HG02938 (cell line): ENCODE data around the gene OSBPL2.

Experiments used
- ATAC-seq: cut with Tn5 transposase; IDR thresholded peaks from one replicate; pipeline ENCODE4 v1.9.1; 2021; ENCODE audit warnings: mild to moderate bottlenecking, moderate library complexity; ENCODE audit not compliant: unreplicated experiment

Gene OSBPL2

DNA sequence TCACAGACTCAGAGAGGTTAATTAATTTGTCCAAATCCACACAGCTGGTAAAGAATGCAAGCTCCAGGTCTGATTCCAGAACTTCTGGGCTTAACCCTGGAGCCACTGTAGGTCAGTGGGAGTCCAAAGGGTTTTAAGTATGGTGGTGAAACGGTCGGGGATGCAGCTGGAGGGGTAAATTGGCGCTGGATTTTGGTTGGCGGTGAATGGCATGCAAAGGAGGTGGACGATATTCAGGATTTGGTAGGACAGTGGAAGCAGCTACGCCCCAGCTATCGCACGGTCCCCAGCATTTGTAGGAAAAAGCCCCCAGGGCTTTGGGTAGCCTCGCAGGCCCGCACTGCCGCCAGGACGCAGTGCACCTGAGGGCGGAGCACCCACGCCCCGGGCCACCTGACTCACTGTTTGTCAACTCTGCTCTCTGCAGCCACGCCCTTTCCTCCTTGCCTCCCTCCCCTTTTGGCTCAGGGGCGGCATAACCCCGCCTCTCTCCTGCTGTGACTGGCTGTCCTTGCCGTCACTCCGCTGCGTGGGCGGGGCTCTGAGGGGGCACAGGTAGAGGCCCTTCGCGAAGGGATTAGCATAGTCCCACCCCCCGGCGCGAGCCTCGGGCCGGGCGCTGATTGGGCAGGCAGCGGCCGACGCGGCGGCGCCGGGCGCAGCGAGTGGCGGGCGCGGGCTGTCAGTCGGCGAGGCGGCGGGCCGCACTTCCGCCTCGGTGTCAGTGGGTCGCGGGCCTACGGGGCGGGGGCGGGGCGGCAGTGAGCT lies at the start of gene OSBPL2:
OSBPL2 (plus strand) TSS at position 721 of the 768 bp plus-strand sequence. CDS start 17,664 bp downstream, outside the sequence.
- ATAC-seq, result peak; percentile 98

DNA sequence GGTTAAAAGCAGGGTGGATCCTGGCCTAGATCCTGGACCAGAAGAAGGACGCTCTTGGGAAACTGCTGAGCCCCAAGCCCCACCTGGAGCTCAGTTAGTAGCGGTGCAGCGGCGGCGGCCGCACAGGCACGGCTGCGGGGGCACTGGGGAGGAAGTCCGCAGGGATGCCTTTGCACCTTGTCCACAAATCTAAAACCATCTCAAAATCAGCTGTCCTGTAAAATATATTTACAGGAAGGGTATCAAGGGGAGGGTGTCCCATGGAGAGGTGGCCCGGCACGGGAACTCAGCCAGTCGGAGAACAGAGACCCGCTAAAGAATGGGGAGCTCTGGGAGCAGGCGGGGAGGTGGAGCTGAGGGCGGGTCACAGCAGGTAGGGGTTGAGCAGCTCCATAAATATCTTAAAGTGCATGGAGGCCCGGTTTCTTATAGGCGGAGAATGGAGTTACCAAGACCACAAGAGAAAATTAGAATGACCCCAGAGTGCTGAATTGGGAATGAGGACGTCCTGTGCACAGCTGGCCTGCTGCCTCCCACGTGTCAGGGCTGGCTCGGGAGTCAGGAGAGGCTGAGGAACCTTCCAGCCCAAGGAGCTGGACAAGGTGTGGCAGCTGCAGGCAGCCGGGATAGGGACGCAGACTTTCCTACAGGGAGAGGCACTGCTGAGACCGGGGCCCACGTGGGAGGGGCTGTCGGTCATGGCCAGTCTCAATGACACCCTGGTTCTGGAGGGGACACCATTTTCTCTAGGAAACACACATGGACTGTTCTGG lies 47.5 kb upstream of the OSBPL2 start:
- ATAC-seq, result no peak

DNA sequence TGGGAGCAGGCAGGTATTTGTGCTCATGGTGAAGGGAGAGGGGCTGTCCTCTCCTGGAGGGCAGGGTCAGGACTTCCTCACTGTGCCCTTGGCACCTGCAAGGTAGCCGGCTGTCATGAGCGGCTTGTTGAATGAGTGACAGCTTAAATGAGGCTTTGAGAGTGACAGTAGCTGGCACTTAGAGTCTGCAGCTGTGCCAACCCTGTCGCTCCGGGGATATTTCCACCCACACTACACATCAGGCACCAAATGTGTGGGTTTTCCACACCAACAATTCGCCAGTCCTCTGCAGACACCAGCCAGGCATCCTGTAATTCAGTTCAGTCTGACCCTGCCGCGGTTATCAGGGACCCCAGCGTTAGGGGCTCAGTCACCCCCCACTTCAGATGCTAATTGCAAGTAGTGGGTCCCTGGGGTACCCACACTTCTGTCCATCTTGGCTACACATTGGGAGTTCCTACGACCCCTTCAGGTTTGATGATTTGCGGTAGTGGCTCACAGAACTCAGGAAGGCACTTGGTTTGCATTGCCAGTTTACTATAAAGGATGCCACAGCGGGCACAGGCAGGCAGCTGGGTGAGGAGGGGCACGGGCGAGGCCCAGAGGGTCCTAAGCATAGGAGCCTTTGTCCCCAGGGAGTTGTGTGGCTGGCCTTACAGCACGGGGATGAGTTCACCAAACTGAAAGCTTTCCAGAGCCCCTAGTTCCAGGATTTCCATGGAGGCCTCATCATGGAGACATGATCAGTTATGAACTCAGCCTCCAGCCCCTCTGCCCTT lies 46.4 kb upstream of the OSBPL2 start:
- ATAC-seq, result no peak

DNA sequence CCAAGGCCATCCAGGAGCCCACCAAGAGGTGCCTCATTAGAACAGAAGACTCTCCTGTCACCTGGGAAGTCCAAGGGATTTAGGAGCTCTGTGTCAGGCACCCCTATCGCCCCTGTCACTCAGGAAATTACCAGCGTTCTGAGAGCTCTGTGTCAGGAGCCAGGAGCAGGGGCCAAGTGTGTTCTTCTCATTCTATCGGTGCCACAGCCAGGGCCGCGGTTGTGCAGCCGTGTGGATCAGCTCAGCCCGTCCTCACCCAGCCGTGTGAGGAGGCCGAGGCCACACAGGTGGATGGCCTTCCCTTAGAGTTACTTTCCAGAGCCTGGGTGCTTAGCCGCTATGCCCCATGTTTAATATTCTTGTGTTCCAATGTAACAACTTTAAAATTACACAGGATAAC lies 45.7 kb upstream of the OSBPL2 start:
- no peak for ATAC-seq

DNA sequence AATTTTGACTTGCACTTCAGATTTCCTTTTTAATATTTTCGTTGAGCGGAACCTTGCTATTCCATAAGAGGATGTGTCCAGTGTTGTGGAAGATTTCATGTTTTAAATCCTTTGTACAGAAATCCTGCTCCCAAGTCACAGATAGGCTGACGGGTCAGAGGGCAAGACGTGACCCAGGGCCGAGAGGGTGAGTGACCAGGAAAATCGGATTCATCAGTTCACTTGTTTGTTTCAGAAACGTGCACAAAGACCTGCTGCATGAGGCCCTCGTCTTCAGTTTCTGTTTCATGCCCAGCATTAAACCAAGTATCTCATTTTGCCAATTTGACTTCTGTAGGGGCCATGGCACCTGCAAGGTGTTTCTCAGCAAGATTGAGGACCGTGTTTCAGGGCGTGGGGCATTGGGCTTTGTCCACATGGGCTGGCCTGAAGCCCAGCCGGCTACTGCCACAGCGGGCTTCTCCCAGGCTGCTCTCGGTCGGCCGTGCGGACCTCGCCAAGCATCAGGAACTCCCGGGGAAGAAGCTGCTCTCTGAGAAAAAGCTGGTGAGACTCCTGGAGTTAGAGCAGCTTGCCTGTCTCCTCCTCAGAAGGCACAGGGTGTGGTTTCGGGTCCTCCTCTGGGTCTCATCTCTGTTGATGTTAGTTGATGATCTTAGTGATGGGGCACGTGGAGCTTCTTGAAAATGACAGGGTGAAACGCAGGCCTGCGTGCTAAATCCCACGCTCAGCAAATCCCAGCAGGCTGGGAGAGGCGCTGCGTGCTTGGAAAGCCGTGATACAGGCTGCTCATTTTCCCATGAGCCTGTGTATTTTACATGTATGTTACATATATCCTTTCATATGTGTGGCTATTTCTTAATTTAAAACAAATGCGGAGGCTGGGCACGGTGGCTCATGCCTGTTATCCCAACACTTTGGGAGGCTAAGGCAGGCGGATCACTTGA lies 45.0 kb upstream of the OSBPL2 start:
- no peak for ATAC-seq

DNA sequence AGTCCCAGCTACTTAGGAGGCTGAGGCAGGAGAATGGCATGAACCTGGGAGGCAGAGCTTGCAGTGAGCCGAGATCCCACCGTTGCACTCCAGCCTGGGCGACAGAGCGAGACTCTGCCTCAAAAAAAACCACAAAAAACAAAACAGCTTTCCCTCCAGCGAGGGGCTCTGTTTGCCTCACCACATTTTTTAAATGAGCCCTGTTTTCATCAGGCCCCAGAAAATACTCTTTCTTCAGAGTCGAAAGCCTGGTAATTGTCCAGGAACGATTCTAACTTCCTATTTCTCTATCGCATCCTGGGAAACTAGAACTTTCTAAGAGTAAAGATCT lies 43.3 kb upstream of the OSBPL2 start:
- ATAC-seq, result no peak

DNA sequence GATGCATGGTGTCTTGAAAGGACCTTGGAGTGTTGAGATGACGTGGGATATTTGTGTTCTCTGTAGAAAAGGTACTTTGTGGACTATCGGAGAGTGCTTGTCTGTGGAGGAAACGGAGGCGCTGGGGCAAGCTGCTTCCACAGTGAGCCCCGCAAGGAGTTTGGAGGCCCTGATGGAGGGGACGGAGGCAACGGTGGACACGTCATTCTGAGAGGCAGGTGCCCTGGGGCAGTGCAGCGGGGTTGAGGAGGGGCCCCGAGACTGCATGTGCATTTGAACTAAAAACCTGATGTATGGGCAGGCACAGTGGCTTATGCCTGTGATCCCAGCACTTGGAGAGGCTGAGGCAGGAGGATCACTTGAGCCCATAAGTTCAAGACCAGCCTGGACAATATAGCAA lies 42.6 kb upstream of the OSBPL2 start:
- no peak for ATAC-seq

DNA sequence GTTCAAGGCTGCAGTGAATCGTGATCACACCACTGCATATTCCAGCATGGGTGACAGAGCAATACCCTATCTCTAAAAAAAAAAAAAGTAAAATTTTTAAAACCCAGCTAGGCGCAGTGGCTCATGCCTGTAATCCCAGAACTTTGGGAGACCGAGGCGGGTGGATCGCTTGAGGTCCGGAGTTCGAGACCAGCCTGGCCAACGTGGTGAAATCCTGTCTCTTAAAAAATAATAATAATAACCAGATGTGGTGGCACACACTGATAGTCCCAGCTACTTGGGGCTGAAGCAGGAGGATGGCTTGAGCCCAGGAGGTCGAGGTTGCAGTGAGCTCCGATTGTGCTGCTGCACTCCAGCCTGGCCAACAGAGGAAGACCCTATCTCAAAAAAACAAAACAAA lies 42.0 kb upstream of the OSBPL2 start:
- no peak for ATAC-seq

DNA sequence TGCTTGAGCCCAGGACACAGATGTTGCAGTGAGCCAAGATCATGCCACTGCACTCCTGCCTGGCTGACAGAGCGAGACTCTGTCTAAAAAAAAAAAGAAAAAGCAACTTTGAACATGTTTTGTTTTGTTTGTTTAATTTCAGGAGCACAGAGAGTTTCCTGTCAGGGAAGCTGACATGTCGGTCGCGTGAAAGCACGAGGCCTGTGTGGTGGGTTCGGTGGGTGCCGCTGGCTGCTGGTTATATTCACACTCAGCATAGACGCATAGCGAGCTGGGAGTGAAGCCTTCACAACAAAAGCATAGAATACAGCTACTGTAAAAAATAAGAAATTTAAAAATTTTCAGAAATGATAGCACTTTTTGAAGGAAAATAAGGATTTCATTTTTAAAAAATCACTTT lies 41.0 kb upstream of the OSBPL2 start:
- no peak for ATAC-seq

DNA sequence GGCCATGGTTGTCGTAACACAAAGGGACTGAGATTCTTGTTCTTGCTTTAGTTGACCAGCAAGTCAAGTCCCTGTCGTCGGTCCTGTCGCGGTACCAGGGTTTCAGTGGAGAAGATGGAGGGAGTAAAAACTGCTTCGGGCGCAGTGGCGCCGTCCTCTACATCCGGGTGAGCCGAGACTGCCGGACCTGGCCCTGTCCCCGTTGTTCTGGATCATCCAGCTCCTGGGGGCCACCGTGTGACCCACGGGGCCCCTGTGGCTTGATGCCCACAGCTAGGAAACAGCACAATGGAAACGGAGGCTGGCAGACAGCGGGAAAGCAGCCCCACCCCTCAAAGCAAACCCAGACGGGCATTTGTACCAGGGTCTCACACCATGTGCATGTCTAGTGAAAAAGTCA lies 40.5 kb upstream of the OSBPL2 start:
- ATAC-seq, result no peak

DNA sequence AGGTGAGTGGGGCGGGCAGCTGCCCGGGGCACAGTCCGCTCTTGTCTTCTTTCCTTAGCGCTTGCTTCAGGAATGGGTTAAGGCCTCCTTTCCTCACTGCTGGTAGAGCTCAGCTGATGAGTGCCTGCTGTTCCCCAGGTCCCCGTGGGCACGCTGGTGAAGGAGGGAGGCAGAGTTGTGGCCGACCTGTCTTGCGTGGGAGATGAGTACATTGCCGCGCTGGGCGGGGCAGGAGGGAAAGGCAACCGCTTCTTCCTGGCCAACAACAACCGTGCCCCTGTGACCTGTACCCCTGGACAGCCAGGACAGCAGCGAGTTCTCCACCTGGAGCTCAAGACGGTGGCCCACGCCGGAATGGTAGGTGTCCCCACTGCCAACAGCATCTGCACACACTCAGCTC lies 39.8 kb upstream of the OSBPL2 start:
- no peak for ATAC-seq

DNA sequence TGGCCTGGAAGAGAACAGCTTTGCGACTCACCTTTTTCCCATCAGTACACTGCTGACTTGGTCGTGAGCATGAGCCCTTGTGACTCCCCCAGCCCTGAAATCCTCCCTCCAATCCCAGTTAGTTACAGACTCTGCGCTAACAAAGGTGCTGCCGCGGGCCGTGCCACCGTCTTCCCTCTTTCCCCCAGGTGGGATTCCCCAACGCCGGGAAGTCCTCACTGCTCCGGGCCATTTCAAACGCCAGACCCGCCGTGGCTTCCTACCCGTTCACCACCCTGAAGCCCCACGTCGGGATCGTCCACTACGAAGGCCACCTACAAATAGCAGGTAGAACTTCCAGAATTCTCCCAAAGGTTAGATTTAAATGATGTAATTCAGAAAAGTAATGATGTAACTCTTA lies 39.4 kb upstream of the OSBPL2 start:
- ATAC-seq, result no peak

DNA sequence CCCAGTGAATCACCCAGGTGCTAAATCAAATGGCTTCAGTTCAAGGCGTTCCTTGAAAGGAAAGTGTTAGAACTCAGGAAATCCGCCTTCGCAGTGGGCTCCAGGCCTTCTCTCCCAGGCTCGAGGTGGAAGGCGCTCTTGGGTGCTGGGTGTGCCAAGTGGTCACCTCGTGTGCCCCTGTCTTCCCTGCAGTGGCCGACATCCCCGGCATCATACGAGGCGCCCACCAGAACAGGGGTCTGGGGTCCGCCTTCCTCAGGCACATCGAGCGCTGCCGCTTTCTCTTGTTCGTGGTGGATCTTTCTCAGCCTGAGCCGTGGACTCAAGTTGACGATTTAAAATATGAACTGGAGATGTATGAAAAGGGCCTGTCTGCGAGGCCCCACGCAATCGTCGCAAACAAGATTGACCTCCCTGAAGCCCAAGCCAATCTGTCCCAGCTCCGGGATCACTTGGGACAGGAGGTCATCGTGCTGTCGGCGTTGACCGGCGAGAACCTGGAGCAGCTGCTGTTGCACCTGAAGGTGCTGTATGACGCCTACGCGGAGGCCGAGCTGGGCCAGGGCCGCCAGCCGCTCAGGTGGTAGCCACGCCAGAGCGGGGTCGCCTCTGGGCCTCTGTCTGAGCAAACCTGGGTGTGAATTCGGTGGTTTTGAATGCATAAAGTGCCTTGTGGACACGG lies 37.7 kb upstream of the OSBPL2 start:
- ATAC-seq, result no peak

DNA sequence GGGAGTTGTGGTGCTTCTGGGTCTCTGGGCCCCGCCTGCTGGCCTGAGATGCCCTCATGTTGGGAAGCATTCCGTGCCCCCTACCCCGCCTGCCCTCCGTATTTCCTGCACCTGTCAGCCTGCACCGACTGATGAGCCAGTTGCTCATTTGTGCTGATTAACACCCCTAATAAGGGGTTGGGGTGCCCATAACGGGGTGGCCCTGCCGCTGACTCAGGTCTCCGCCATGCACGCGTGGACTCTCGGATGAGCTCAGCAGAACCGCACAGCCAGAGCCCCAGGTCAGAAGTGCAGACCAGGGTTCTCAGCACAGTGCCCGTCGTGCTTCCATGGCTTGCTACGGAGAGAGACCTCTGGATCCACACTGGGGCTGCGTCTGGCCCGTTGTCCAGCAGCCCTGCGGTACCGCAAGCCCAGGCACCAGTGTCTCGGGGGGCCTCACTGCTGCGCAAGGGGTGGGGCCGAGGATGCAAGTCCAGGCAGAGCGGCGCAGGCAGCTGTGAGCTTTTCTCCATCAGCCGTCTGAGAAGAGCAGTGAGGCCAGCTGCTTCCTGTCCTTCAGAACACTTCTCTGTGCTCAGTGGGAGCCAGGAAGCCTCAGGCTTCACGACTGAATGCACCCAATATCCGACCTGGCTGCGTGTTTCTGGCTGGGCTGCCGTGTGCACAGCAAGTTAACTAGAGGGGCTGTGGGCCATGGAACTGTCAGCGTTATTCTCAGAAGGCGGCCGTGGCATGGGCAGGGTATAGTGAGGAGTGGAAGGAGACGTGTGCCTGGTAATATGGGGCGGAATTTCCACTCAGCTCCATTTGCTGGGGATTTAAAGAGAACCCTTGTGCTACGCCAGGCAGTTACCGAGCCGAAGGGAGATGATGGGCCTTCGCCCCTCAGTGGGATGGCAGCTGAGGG lies 36.9 kb upstream of the OSBPL2 start:
- no peak for ATAC-seq

DNA sequence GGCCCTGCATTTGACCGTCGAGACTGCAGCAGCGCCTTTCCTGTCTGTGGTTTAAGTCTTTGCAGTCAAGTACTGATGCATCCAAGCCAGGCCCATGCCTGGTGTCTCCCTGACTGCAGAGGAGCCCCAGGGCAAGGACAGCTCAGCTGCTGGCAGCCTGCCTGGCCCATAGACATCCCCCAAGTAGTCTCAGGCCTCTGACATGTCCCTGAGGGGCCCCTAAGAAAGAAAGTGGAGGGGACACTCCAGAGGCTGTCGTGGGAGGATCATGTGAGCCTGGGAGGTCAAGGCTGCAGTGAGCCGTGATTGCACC lies 36.3 kb upstream of the OSBPL2 start:
- ATAC-seq, result no peak

DNA sequence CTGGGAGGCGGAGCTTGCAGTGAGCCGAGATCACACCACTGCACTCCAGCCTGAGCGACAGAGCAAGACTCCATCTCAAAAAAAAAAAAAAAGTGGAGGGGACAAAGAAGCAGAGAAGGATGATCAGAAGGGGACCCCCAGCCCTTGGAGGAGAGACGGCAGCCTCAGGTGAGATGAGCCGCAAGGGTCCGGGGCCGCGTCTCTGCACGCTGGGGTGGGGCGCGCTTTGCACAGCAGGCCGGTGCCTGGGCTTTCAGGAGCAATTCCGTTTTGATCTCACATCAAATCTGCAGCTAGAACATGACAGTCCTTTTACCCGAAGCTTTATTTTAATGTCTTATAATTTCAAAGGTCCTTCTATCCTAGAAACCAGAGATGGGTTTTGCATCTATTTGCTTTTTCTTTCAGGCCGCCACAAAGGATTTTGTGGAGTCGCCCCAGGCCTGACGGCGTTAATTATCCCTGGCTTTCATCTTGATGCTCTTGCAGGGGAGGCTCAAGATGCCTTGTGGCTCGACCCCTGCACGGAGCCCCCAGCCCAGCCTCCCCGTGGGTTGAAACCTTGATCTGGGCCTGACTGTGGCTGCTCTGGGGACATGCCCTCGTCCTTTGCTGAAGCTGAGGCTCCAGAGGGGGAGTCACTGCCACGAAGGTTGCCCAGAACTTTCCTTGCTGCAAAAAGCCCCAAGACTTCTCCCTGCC lies 35.5 kb upstream of the OSBPL2 start:
- no peak for ATAC-seq

DNA sequence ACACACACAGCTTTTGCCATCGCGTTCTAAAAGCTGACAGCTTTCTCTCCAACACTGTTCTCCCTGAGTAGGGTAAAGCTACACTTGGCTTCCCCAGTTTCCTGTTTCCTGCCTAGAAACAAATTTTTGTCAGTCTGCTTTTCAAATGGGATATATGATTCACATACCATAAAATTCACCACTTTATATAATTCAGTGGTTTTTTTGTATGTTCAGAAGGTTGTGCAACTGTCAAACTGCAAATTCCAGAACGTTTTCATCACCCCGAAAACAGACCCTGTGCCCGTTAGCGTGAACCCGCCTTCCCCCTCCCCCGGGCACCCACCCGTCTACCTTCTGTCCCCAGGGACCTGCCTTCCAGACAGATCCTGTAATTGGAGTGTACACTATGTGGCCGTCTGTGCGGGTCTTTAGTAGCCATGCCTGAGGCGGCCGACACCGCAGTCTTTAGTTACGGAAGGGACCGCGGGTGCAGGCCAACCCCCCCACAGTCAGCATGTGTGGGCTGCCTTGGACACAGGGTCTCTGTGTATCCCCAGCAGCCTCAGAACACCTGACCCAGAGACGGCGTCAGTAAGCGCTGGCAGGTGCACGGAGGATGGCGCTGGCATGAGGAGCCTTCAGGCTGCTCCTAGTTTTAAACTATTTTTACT lies 34.8 kb upstream of the OSBPL2 start:
- no peak for ATAC-seq
